ENCODE data around the gene ASCL5. TPM values are rescaled to one million over a fixed set of nuclear protein-coding genes. Genes with fewer than 3 reads are reported as not detected.

Gene ASCL5
- total RNA-seq, 1 donor from 2014 or later, result not detected

DNA sequence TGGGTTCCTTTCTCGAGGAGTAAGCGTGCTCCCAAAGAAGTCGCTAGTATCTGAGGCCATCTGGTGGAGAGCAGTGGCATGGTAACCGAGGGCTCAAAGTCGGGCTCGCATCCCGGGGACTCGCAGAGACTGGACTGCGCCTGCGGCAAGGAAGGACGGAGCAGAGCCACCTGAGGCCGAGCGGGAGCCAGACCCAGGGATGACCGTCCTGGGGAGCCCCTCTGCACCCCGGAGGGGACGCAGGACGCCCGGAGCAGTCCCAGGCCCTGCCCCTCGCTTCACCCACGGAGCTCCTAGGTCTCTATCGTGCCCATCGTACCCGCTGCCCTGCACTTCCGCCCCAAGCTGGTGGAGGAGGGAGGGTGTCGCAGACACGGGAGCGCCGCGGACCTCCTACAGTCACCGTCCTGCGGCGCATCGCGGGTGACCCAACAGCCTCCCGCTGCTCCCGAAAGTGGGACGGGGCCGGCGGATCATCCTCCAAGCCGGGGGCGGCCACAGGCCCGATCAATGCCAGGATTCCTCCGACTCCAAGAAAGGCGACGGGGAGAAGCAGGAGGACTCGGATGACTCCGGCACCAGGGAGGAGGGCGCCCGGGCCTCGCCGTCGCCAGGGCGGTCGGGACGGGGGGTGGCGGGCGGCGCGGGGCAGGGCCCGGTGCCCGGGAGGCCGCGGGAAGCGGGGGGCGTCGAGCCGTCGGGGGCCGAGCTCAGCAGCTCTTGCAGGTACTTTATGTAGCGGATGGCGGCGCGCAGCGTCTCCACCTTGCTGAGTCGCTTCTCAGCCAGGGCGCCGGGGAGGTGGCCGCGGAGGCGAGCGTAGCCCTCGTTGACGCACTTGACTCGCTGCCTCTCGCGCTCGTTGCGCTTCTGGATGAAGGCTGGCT lies 12.5 kb downstream of the ASCL5 start:
- no peaks in the 10 kb centered on the region for H3K36me3 ChIP-seq

DNA sequence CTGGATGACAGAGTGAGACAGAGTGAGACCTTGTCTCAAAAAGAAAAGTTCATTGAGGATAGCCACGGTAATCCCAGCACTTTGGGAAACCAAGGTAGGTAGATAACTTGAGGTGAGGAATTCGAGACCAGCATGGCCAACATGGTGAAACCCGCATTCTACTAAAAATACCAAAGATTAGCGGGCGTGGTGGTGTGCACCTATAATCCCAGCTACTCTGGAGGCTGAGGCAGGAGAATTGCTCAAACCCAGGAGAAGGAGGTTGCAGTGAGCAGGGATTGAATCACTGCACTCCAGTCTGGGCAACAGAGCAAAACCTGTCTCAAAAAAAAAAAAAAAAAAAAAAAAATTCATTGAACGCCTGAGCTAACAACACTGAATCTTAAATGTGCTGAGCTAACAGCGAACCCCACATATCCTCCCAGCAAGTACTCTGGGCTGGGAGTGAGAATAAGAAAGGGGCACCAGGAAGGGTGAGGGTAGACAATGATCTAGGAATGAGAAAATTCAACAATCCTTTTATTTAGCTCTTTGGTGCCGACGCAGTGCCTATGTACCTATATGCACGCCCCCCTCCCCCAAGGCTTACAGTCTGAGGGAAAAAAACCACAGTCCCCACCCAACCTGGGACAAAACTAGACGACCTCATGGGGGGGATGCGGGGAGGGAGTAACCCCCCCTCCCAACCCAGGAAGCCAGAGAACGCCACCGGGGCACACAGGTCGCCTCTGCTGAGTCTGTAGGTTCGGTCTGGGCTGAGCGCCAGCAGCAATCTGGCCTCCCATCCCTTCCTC lies 13.3 kb downstream of the ASCL5 start:
- Histone ChIP-seq H3K27ac (replicated peaks) (no peak overlapping the region), H3K36me3 (no peaks in the 10 kb centered on the region), H3K4me1 (peaks cover 9% of the 10 kb centered on the region), H3K27me3 (ENCODE audit: low read depth) (peaks cover 72% of the 10 kb centered on the region), H3K9me3 (replicated peaks) (no peaks in the 10 kb centered on the region), H3K4me3 (peak overlapping the region; percentile 74)
- no peak for DNase-seq
- intact Hi-C loops (cut with micrococcal nuclease), result loop anchor here (10.0 kb wide), 1 partner anchor 139 kb away; no protein-coding TSS in a partner anchor
- TF ChIP-seq, protein P1, sequence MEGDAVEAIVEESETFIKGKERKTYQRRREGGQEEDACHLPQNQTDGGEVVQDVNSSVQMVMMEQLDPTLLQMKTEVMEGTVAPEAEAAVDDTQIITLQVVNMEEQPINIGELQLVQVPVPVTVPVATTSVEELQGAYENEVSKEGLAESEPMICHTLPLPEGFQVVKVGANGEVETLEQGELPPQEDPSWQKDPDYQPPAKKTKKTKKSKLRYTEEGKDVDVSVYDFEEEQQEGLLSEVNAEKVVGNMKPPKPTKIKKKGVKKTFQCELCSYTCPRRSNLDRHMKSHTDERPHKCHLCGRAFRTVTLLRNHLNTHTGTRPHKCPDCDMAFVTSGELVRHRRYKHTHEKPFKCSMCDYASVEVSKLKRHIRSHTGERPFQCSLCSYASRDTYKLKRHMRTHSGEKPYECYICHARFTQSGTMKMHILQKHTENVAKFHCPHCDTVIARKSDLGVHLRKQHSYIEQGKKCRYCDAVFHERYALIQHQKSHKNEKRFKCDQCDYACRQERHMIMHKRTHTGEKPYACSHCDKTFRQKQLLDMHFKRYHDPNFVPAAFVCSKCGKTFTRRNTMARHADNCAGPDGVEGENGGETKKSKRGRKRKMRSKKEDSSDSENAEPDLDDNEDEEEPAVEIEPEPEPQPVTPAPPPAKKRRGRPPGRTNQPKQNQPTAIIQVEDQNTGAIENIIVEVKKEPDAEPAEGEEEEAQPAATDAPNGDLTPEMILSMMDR (IDR thresholded peaks at IDR 0.05; ENCODE audit: borderline replicate concordance), result no peak

More for the DNA sequence above, 12.5 kb downstream of the ASCL5 start:
- no peak overlapping the region for H3K27ac ChIP-seq (replicated peaks)
- intact Hi-C loops (cut with micrococcal nuclease), result loop anchor here (10.0 kb wide), 1 partner anchor 140 kb away; no protein-coding TSS in a partner anchor
- no peaks in the 10 kb centered on the region for H3K9me3 ChIP-seq (replicated peaks)
- TF ChIP-seq, protein P1 (IDR thresholded peaks at IDR 0.05; ENCODE audit: borderline replicate concordance), result peak; percentile 87
- H3K4me3 ChIP-seq, result peak overlapping the region; percentile 74
- peak; percentile 85 for DNase-seq
- peaks cover 13% of the 10 kb centered on the region for H3K4me1 ChIP-seq
- H3K27me3 ChIP-seq (ENCODE audit: low read depth), result peaks cover 74% of the 10 kb centered on the region

DNA sequence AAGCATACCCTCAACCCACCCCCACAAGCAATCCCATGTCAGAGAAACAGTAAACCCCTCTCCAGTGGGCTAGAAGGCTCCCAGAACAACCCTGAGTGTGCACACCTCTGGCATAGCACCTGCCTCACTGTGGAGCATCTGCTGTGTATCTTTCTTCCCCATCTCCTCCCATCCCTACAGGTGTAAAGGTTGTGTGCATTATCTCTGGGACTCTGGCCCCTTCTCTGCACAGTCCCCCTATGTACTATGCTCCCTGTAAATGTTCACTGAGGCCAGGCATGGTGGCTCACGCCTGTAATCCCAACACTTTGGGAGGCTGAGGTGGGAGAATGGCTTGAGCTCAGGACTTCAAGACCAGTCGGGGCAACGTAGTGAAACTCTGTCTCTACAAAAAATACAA lies 14.1 kb downstream of the ASCL5 start:
- Histone ChIP-seq H3K27me3 (ENCODE audit: low read depth) (peaks cover 72% of the 10 kb centered on the region), H3K4me1 (peaks cover 9% of the 10 kb centered on the region), H3K27ac (replicated peaks) (no peak overlapping the region), H3K9me3 (replicated peaks) (no peaks in the 10 kb centered on the region), H3K4me3 (no peak overlapping the region), H3K36me3 (no peaks in the 10 kb centered on the region)
- intact Hi-C loops (cut with micrococcal nuclease), result loop anchor here (10.0 kb wide), 1 partner anchor 138 kb away; no protein-coding TSS in a partner anchor
- no peak for DNase-seq
- TF ChIP-seq, protein P1 (IDR thresholded peaks at IDR 0.05; ENCODE audit: borderline replicate concordance), result no peak

DNA sequence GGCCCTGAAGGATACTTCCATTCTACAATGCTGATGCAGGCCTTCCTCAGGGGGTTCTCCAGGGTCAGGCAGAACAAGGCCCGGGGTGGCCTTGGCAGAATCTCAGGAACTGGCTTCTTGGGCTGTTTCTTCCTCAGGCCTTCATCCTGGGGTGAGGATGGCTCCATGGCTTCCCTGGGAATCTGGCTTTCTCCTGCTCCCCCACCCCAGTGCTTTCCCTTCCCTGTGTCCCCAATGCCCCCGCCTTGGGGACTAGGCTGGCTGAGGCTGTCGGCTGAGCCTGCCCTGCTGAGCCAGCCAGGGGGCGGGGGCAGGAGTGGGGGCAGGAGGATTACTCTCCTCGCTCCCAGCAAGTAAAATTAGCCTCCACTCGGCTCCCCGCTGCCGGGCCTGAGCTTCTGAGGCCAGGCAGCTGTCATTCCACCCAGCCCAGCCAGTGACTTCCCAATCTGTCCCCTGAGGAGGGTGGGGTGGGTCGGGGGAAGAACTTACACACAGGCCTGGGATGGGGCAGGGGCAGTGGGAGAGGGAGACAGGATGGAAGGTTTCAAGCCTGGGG lies 14.7 kb downstream of the ASCL5 start, which contains the start of gene CACNA1S:
Gene CACNA1S (minus strand): TSS at position 254 of the 559 bp plus-strand sequence. CDS start 87 bp downstream, at position 167.
- DNase-seq, result no peak
- H3K27me3 ChIP-seq (ENCODE audit: low read depth), result peaks cover 73% of the 10 kb centered on the region
- H3K36me3 ChIP-seq, result no peaks in the 10 kb centered on the region
- H3K27ac ChIP-seq (replicated peaks), result no peak within 1 kb of the TSS
- intact Hi-C loops (cut with micrococcal nuclease), result loop anchor here (10.0 kb wide), 1 partner anchor 137 kb away; no protein-coding TSS in a partner anchor
- TF ChIP-seq, protein P1 (IDR thresholded peaks at IDR 0.05; ENCODE audit: borderline replicate concordance), result no peak
- no peak within 1 kb of the TSS for H3K4me3 ChIP-seq
- no peaks in the 10 kb centered on the region for H3K9me3 ChIP-seq (replicated peaks)
- H3K4me1 ChIP-seq, result peaks cover 9% of the 10 kb centered on the region

DNA sequence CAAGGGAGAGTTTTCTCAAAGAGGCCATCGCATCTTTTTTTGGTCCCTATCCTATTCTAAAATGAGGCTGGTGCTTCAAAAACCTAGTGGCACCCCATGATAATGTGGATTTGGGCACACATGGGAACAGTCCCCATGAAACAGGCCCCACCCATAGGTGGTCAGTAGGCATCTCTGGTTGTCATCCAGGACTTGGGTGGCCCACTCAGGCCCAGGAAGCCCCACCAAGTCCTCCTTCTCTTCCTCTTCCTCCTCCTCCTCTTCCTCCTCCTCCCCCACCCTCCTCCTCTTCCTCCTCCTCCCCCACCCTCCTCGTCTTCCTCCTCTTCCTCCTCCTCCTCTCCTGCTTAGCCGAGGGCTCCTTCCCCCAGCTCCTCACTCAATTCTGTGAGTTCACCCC lies 15.3 kb downstream of the ASCL5 start:
- no peak for DNase-seq
- H3K36me3 ChIP-seq, result no peaks in the 10 kb centered on the region
- intact Hi-C loops (cut with micrococcal nuclease), result loop anchor here (10.0 kb wide), 1 partner anchor 137 kb away; no protein-coding TSS in a partner anchor
- no peak overlapping the region for H3K27ac ChIP-seq (replicated peaks)
- no peaks in the 10 kb centered on the region for H3K9me3 ChIP-seq (replicated peaks)
- no peak overlapping the region for H3K4me3 ChIP-seq
- H3K4me1 ChIP-seq, result peaks cover 9% of the 10 kb centered on the region
- H3K27me3 ChIP-seq (ENCODE audit: low read depth), result peaks cover 73% of the 10 kb centered on the region
- TF ChIP-seq, protein P1 (IDR thresholded peaks at IDR 0.05; ENCODE audit: borderline replicate concordance), result no peak
